ENCODE data around the gene NAPA.

DNA sequence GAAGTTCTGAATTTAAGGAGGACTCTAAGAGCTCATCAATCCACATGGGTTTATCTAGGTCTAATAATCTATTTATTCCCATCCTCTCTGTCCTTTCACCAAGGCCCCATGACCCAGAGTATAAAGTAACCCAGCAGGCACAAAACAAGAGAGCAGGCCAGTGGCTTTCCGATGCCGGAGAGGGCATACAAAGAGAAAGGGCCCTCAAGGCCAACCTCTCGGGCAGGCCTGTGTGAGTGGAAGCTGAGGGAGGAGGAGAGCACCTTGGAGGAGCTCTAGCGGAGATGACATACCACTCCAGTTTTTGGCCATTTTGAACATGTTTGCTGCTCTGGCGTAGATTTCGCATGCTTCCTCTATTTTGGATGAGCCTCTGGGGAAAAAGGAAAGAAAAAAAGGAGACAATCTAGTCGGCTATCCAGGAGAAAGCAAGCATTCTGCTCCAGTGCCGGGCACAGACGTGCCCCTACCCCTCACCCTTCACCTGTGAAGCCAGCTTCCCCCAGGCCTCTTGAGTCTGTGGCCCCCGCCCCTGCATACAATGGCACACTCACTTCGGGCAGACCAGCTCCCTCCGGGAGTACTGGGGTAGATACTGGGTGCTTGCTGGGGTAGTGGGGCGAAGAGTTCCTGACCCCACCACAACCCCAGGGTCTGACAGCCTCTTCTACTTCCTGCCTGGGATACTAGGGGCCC is 11.6 kb downstream of the NAPA start:
- no peak for TF ChIP-seq FOXP1 (CRISPR knock-in tag; IDR thresholded peaks at IDR 0.05; ENCODE audit: borderline replicate concordance)
- TF ChIP-seq NR2C2 (CRISPR knock-in tag; IDR thresholded peaks at IDR 0.05): no peak
- TF ChIP-seq, protein P1, sequence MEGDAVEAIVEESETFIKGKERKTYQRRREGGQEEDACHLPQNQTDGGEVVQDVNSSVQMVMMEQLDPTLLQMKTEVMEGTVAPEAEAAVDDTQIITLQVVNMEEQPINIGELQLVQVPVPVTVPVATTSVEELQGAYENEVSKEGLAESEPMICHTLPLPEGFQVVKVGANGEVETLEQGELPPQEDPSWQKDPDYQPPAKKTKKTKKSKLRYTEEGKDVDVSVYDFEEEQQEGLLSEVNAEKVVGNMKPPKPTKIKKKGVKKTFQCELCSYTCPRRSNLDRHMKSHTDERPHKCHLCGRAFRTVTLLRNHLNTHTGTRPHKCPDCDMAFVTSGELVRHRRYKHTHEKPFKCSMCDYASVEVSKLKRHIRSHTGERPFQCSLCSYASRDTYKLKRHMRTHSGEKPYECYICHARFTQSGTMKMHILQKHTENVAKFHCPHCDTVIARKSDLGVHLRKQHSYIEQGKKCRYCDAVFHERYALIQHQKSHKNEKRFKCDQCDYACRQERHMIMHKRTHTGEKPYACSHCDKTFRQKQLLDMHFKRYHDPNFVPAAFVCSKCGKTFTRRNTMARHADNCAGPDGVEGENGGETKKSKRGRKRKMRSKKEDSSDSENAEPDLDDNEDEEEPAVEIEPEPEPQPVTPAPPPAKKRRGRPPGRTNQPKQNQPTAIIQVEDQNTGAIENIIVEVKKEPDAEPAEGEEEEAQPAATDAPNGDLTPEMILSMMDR (IDR thresholded peaks at IDR 0.05): no peak
- TF ChIP-seq, protein P2, sequence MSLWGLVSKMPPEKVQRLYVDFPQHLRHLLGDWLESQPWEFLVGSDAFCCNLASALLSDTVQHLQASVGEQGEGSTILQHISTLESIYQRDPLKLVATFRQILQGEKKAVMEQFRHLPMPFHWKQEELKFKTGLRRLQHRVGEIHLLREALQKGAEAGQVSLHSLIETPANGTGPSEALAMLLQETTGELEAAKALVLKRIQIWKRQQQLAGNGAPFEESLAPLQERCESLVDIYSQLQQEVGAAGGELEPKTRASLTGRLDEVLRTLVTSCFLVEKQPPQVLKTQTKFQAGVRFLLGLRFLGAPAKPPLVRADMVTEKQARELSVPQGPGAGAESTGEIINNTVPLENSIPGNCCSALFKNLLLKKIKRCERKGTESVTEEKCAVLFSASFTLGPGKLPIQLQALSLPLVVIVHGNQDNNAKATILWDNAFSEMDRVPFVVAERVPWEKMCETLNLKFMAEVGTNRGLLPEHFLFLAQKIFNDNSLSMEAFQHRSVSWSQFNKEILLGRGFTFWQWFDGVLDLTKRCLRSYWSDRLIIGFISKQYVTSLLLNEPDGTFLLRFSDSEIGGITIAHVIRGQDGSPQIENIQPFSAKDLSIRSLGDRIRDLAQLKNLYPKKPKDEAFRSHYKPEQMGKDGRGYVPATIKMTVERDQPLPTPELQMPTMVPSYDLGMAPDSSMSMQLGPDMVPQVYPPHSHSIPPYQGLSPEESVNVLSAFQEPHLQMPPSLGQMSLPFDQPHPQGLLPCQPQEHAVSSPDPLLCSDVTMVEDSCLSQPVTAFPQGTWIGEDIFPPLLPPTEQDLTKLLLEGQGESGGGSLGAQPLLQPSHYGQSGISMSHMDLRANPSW (CRISPR knock-in tag; conservative IDR thresholded peaks at IDR 0.05; ENCODE audit: low read depth): no peak
- TF ChIP-seq, protein P3, sequence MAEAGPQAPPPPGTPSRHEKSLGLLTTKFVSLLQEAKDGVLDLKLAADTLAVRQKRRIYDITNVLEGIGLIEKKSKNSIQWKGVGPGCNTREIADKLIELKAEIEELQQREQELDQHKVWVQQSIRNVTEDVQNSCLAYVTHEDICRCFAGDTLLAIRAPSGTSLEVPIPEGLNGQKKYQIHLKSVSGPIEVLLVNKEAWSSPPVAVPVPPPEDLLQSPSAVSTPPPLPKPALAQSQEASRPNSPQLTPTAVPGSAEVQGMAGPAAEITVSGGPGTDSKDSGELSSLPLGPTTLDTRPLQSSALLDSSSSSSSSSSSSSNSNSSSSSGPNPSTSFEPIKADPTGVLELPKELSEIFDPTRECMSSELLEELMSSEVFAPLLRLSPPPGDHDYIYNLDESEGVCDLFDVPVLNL (CRISPR knock-in tag; IDR thresholded peaks at IDR 0.05; ENCODE audit: borderline replicate concordance, low read depth): no peak
- TF ChIP-seq ATF1 (CRISPR knock-in tag; IDR thresholded peaks at IDR 0.05): no peak
- no peak for TF ChIP-seq ZNF121 (CRISPR knock-in tag; IDR thresholded peaks at IDR 0.05)
- TF ChIP-seq, protein P4, sequence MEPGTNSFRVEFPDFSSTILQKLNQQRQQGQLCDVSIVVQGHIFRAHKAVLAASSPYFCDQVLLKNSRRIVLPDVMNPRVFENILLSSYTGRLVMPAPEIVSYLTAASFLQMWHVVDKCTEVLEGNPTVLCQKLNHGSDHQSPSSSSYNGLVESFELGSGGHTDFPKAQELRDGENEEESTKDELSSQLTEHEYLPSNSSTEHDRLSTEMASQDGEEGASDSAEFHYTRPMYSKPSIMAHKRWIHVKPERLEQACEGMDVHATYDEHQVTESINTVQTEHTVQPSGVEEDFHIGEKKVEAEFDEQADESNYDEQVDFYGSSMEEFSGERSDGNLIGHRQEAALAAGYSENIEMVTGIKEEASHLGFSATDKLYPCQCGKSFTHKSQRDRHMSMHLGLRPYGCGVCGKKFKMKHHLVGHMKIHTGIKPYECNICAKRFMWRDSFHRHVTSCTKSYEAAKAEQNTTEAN (CRISPR knock-in tag; IDR thresholded peaks at IDR 0.05): no peak
- TF ChIP-seq RELA (CRISPR knock-in tag; IDR thresholded peaks at IDR 0.05; ENCODE audit: borderline replicate concordance): no peak
